Lung microvascular endothelial cell (primary cell): ENCODE results near the gene GNG14. TPM values are rescaled to one million over a fixed set of nuclear protein-coding genes. Genes with fewer than 3 reads are reported as not detected.
"Not testable (repeated sequence)": the region's sequence is repeated elsewhere in the genome, so short reads cannot be mapped to it uniquely, and the experiment has no call there.

ENCODE experiments used
- DNase-seq, 2 donors: peaks; one replicate each; pipeline versions ENCODE4 v3.0.0 to v3.0.0-alpha.2; 2010; ENCODE audit warnings: low read depth in 2 of 2
- total RNA-seq: library from RNA; depleted of rRNA; stranded (reverse); fragments of >200 nt; gene quantifications from 2 replicates; pipeline ENCODE4 v1.2.1, GENCODE V29; 2014

The GNG14 gene
- total RNA-seq, result not detected in 2 replicates

GRCh38 chr19:12687496-12688196 is at the start of gene GNG14:
Gene GNG14, plus strand, starts transcription at chr19:12687998. Its CDS starts 51 bp downstream, at chr19:12688049.
- DNase-seq, result no peak

GRCh38 chr19:12638611-12639182 is 49.1 kb upstream of the GNG14 start:
- no peak for DNase-seq

- peak; percentile 81 to 84 for DNase-seq
These were observed 47.7 kb upstream of the GNG14 start for GRCh38 chr19:12639901-12640613.

GRCh38 chr19:12641456-12641855 is 46.3 kb upstream of the GNG14 start:
- DNase-seq, result no peak

GRCh38 chr19:12642506-12642905 is 45.3 kb upstream of the GNG14 start:
- no peak for DNase-seq

- DNase-seq, result not testable (repeated sequence)
These were observed 44.1 kb upstream of the GNG14 start for GRCh38 chr19:12643716-12644115.

- peak in 1 of 2 donors; percentile 20 for DNase-seq
These were observed 41.2 kb upstream of the GNG14 start for GRCh38 chr19:12646551-12646950.

- DNase-seq, result no peak
These were observed 40.8 kb upstream of the GNG14 start for GRCh38 chr19:12647047-12647446.

- peak; percentile 36 to 61 for DNase-seq
These were observed 40.2 kb upstream of the GNG14 start for GRCh38 chr19:12647490-12648071.

- DNase-seq, result peak in 1 of 2 donors; percentile 36
These were observed 39.7 kb upstream of the GNG14 start for GRCh38 chr19:12648088-12648487.

- DNase-seq, result no peak
These were observed 37.9 kb upstream of the GNG14 start for GRCh38 chr19:12649941-12650340.

GRCh38 chr19:12652219-12652618 is 35.6 kb upstream of the GNG14 start:
- no peak for DNase-seq

GRCh38 chr19:12655546-12655945 is 32.3 kb upstream of the GNG14 start:
- no peak for DNase-seq

GRCh38 chr19:12656899-12657571 is 30.8 kb upstream of the GNG14 start:
- no peak for DNase-seq

GRCh38 chr19:12657966-12658365 is 29.8 kb upstream of the GNG14 start:
- DNase-seq, result no peak

- DNase-seq, result no peak
These were observed 26.8 kb upstream of the GNG14 start for GRCh38 chr19:12660980-12661379.

- no peak for DNase-seq
These were observed 23.2 kb upstream of the GNG14 start for GRCh38 chr19:12664406-12665280.

GRCh38 chr19:12665281-12665573 is 22.6 kb upstream of the GNG14 start:
- DNase-seq, result no peak

- DNase-seq, result no peak
These were observed 22.0 kb upstream of the GNG14 start for GRCh38 chr19:12665671-12666264.

GRCh38 chr19:12666265-12667048 is 21.3 kb upstream of the GNG14 start, which contains the start of the genes MAN2B1 and WDR83:
Gene MAN2B1, minus strand, starts transcription at chr19:12666742. Its CDS starts 41 bp downstream, at chr19:12666701.
Gene WDR83, plus strand, starts transcription at chr19:12666807. Its CDS starts 2,984 bp downstream, at chr19:12669791.
- DNase-seq, result peak; percentile 70 to 76
